IMR-90 (cell line): ENCODE measurements around the gene GTF3C1. TPM values are rescaled to one million over a fixed set of nuclear protein-coding genes. Genes with fewer than 3 reads are reported as not detected.

Source experiments
- ATAC-seq: fragments of 200-7000 bp; cut with Tn5 transposase; 2 replicates; pipeline ENCODE4 v1.9.1; 2020; ENCODE audit warnings: low read depth, mild to moderate bottlenecking, moderate library complexity
- BruUV-seq: library from RNA; stranded (reverse); fragments of 400-500 nt; replicated peaks from 2 replicates; lab custom pipeline; 2021; lab: Mats Ljungman, UMichigan
- CTCF ChIA-PET: fragments of 300-600 bp; formaldehyde crosslinking; extraction: SDS; loops from one replicate; lab custom pipeline; 2021; ENCODE audit warnings: antibody characterized with exemption; lab: Yijun Ruan, JAX
- POLR2A ChIA-PET: fragments of 300-600 bp; sonication (Branson Sonifier 250); formaldehyde crosslinking; loops from one replicate; lab custom pipeline; 2022; ENCODE audit warnings: antibody characterized with exemption; ENCODE audit not compliant: unreplicated experiment; lab: Charles Lee
- DNase-seq: peaks from one replicate; pipeline ENCODE4 v3.0.0; 2013
- H2AFZ ChIP-seq: replicated peaks from 2 replicates; pipeline ENCODE3; 2013; ENCODE audit warnings: low read length, mild to moderate bottlenecking; ENCODE audit not compliant: poor library complexity
- H2AK5ac ChIP-seq: 2 replicates; pipeline ENCODE4 v1.6.1; 2013; ENCODE audit warnings: low read depth, low read length, inconsistent platforms
- H2AK9ac ChIP-seq: replicated peaks from 2 replicates; pipeline ENCODE3; 2013; ENCODE audit warnings: mild to moderate bottlenecking, low read depth, low read length, moderate library complexity; ENCODE audit not compliant: poor library complexity
- H2BK120ac ChIP-seq: 2 replicates; pipeline ENCODE4 v1.6.1; 2013; ENCODE audit warnings: low read depth, low read length, inconsistent platforms
- H2BK15ac ChIP-seq: 3 replicates; pipeline ENCODE4 v1.6.1; 2013; ENCODE audit warnings: low read depth, low read length, inconsistent platforms
- H2BK20ac ChIP-seq: 2 replicates; pipeline ENCODE4 v1.6.1; 2013; ENCODE audit warnings: low read depth, mild to moderate bottlenecking, inconsistent platforms, low read length, moderate library complexity
- H2BK5ac ChIP-seq: 2 replicates; pipeline ENCODE4 v1.6.1; 2013; ENCODE audit warnings: mild to moderate bottlenecking, low read depth, low read length, inconsistent platforms; ENCODE audit not compliant: poor library complexity, severe bottlenecking
- H3K14ac ChIP-seq: replicated peaks from 2 replicates; pipeline ENCODE4 v1.6.1; 2013; ENCODE audit warnings: low read depth, low read length, inconsistent platforms
- H3K18ac ChIP-seq: 2 replicates; pipeline ENCODE4 v1.6.1; 2013; ENCODE audit warnings: low read depth, low read length, control low read depth
- H3K23ac ChIP-seq: 2 replicates; pipeline ENCODE4 v1.6.1; 2013; ENCODE audit warnings: low read depth, low read length, inconsistent platforms
- H3K27ac ChIP-seq: 2 replicates; pipeline ENCODE4 v1.5.1; 2013; ENCODE audit warnings: mild to moderate bottlenecking, control low read depth, low read length; ENCODE audit not compliant: insufficient read depth
- H3K27me3 ChIP-seq: 2 replicates; pipeline ENCODE4 v1.6.1; 2013; ENCODE audit warnings: low read length; ENCODE audit not compliant: control insufficient read depth, insufficient read depth
- H3K36me3 ChIP-seq: 2 replicates; pipeline ENCODE4 v1.6.1; 2013; ENCODE audit warnings: low read length, mixed read lengths; ENCODE audit not compliant: control insufficient read depth, insufficient read depth
- H3K4ac ChIP-seq: 2 replicates; pipeline ENCODE4 v1.6.1; 2013; ENCODE audit warnings: low read depth, low read length, inconsistent platforms
- H3K4me1 ChIP-seq: 2 replicates; pipeline ENCODE4 v1.6.1; 2013; ENCODE audit warnings: low read length, mixed read lengths; ENCODE audit not compliant: control insufficient read depth, insufficient read depth
- H3K4me2 ChIP-seq: 2 replicates; pipeline ENCODE4 v1.6.1; 2013; ENCODE audit warnings: low read depth, mild to moderate bottlenecking, control low read depth, low read length, moderate library complexity
- H3K4me3 ChIP-seq: 2 replicates; pipeline ENCODE4 v1.5.1; 2013; ENCODE audit warnings: low read depth, mild to moderate bottlenecking, control low read depth, low read length, moderate library complexity; ENCODE audit not compliant: insufficient read depth
- H3K56ac ChIP-seq: 2 replicates; pipeline ENCODE4 v1.6.1; 2013; ENCODE audit warnings: low read length, inconsistent platforms; ENCODE audit not compliant: insufficient read depth; ENCODE audit errors: extremely low read depth
- H3K79me1 ChIP-seq, 2 experiments: 2 replicates each; pipeline ENCODE4 v1.6.1; 2013; ENCODE audit warnings: low read length in 2 of 2, inconsistent platforms in 1 of 2, low read depth in 1 of 2
- H3K9ac ChIP-seq: 2 replicates; pipeline ENCODE4 v1.6.1; 2013; ENCODE audit warnings: low read depth, low read length, control low read depth
- H3K9me1 ChIP-seq: 2 replicates; pipeline ENCODE4 v1.6.1; 2013; ENCODE audit warnings: low read length, inconsistent platforms; ENCODE audit not compliant: insufficient read depth
- H3K9me3 ChIP-seq: 2 replicates; pipeline ENCODE4 v1.6.1; 2013; ENCODE audit warnings: low read length; ENCODE audit not compliant: control insufficient read depth, insufficient read depth
- H4K20me1 ChIP-seq: 2 replicates; pipeline ENCODE4 v1.6.1; 2013; ENCODE audit warnings: low read length, inconsistent platforms; ENCODE audit not compliant: insufficient read depth
- H4K5ac ChIP-seq: 2 replicates; pipeline ENCODE4 v1.6.1; 2013; ENCODE audit warnings: mild to moderate bottlenecking, low read depth, low read length, control low read depth
- H4K8ac ChIP-seq, 2 experiments: 2 replicates each; pipeline ENCODE4 v1.6.1; 2013; ENCODE audit warnings: low read depth in 2 of 2, low read length in 2 of 2, control low read depth in 1 of 2, inconsistent platforms in 1 of 2
- H4K91ac ChIP-seq: 2 replicates; pipeline ENCODE4 v1.6.1; 2013; ENCODE audit warnings: low read depth, low read length, inconsistent platforms; ENCODE audit not compliant: insufficient read depth
- CEBPB ChIP-seq: IDR thresholded peaks from 2 replicates; pipeline ENCODE4 v1.6.1; 2012; ENCODE audit warnings: low read depth, low read length, improper control_type of control experiment
- POLR2A ChIP-seq: IDR thresholded peaks from 2 replicates; pipeline ENCODE4 v1.6.1; 2012; ENCODE audit warnings: mild to moderate bottlenecking, low read depth, low read length
- RCOR1 ChIP-seq: IDR thresholded peaks from 2 replicates; pipeline ENCODE4 v1.6.1; 2012; ENCODE audit warnings: mild to moderate bottlenecking, low read length, improper control_type of control experiment; ENCODE audit not compliant: insufficient replicate concordance
- WGBS, 2 experiments: methylation state at CpG; one replicate each; pipeline versions ENCODE4 v1.1.5 to v1.1.7; 2013; ENCODE audit warnings: missing lambda C conversion rate in 2 of 2; ENCODE audit not compliant: insufficient read length in 1 of 2; ENCODE audit errors: extremely low coverage in 2 of 2; 5-methylcytosine and 5-hydroxymethylcytosine counted together
- dilution Hi-C: fragments of 300-500 bp; cut with HindIII; formaldehyde crosslinking; loops from one replicate; pipeline ENCODE4 v1.14.3; 2018; ENCODE audit warnings: low sequenced_read_pairs; ENCODE audit not compliant: unreplicated experiment
- in situ Hi-C: fragments of 300-500 bp; cut with MboI; formaldehyde crosslinking; loops from 3 replicates; pipeline ENCODE4 v1.14.3; 2019; ENCODE audit warnings: low sequenced_read_pairs, inconsistent platforms, mixed read lengths
- intact Hi-C: fragments of 100-400 bp; cut with micrococcal nuclease; formaldehyde crosslinking; loops from 2 replicates; pipeline ENCODE4 v1.10.0; 2022
- polyA plus RNA-seq, 3 experiments: library from polyadenylated mRNA; depleted of rRNA; stranded (reverse); fragments of >200 nt; gene quantifications; 2 replicates each; pipeline ENCODE4 v1.2.3, GENCODE V29; 2012; ENCODE audit warnings: low replicate concordance in 1 of 3
- total RNA-seq: library from RNA; depleted of rRNA; stranded (reverse); fragments of >200 nt; gene quantifications from 2 replicates; pipeline ENCODE4 v1.2.3, GENCODE V29; 2012
- TF ChIP-seq, protein P1 (sequence below): conservative IDR thresholded peaks from 2 replicates; pipeline ENCODE4 v1.5.1; 2012; ENCODE audit warnings: mild to moderate bottlenecking, low read depth, low read length, improper control_type of control experiment

The GTF3C1 gene
- total and polyA plus RNA-seq, 2 of the 4 experiments (the other 2 are of a cell fraction), result 50.8 to 68.1 TPM

DNA sequence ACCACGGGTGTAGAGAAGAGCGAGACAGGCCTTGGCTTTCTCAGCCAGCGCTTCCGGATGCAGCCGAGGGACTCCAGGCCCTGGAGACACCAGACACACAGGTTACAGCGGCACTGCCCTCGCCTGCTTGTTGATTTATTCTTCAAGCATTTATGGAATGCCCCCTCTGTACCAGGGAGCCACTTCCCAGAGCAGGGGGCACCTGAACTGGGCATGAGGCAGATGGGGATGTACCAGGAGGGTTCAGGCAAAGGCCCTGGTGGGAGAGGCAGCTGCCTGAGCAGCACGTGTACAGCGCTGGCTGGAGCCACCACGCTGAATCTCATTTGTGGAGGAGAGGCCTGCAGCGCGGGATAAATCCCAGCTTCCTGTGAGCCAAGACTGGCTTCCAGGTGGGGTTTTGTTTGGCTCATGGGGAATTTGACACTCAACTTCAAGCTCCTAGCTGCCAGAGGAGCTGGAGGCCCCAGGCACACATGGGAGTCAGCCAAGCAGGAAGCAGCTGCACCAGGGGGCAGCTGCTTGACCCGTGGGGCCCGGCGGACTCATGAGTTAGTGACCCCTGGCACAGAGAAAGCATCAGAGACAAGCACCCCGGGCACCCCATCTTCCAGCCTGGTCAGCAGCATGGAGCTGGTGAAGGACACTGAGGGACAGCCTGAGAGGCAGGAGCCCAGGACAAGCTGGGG lies 88.1 kb downstream of the GTF3C1 start:
- H3K4me3 ChIP-seq, result no peak overlapping the region
- peaks cover 66% of the 10 kb centered on the region for H3K36me3 ChIP-seq
- H4K8ac ChIP-seq, result peak overlapping the region in 1 of 2 experiments; percentile 15; a peak in 1 of 4 replicates
- no peak overlapping the region for H3K56ac ChIP-seq
- no peak overlapping the region for H3K4me2 ChIP-seq
- H3K9me3 ChIP-seq, result no peaks in the 10 kb centered on the region
- peak overlapping the region; percentile 66; the same call in 1 of the 2 replicates for H2AK5ac ChIP-seq
- dilution Hi-C loops, result no loop called here
- intact Hi-C loops, result no loop called here
- peak; percentile 54 for DNase-seq
- ChIA-PET CTCF (no interaction called here), POLR2A (interaction anchor here (0.5 kb wide), 1 partner anchor 88 kb away, joined by 3 read pairs; the partner anchor contains the start of gene KATNIP)
- no CpG with 5 or more reads among the region's 16 CpGs for WGBS, 2 experiments
- no peaks in the 10 kb centered on the region; the same call in 1 of the 2 replicates for H3K9me1 ChIP-seq
- H3K27ac ChIP-seq, result no peak overlapping the region
- H4K20me1 ChIP-seq, result no peaks in the 10 kb centered on the region
- no peak overlapping the region for H4K5ac ChIP-seq
- H3K27me3 ChIP-seq, result no peaks in the 10 kb centered on the region
- in situ Hi-C loops, result loop anchor here (25.0 kb wide), 1 partner anchor 1624 kb away; no protein-coding TSS in a partner anchor
- ATAC-seq, result peak; percentile 9; the same call in 1 of the 2 replicates
- H2BK5ac ChIP-seq, result peak overlapping the region; percentile 8
- H3K23ac ChIP-seq, result no peak overlapping the region
- peak overlapping the region; percentile 45 for H2AK9ac ChIP-seq
- TF ChIP-seq RCOR1 (no peak), POLR2A (no peak), CEBPB (no peak)
- TF ChIP-seq, protein P1, sequence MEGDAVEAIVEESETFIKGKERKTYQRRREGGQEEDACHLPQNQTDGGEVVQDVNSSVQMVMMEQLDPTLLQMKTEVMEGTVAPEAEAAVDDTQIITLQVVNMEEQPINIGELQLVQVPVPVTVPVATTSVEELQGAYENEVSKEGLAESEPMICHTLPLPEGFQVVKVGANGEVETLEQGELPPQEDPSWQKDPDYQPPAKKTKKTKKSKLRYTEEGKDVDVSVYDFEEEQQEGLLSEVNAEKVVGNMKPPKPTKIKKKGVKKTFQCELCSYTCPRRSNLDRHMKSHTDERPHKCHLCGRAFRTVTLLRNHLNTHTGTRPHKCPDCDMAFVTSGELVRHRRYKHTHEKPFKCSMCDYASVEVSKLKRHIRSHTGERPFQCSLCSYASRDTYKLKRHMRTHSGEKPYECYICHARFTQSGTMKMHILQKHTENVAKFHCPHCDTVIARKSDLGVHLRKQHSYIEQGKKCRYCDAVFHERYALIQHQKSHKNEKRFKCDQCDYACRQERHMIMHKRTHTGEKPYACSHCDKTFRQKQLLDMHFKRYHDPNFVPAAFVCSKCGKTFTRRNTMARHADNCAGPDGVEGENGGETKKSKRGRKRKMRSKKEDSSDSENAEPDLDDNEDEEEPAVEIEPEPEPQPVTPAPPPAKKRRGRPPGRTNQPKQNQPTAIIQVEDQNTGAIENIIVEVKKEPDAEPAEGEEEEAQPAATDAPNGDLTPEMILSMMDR, result no peak
- H2BK120ac ChIP-seq, result no peak overlapping the region
- no peak overlapping the region for H4K91ac ChIP-seq
- no TSS peak for BruUV-seq
- no peak overlapping the region for H3K4ac ChIP-seq
- no peak overlapping the region for H3K18ac ChIP-seq
- no peak overlapping the region for H3K9ac ChIP-seq
- H3K14ac ChIP-seq, result no peak overlapping the region
- no peak overlapping the region for H2BK15ac ChIP-seq
- H3K79me1 ChIP-seq, result no peaks in the 10 kb centered on the region
- H3K4me1 ChIP-seq, result peaks cover 4% of the 10 kb centered on the region
- peak overlapping the region; percentile 2 for H2AFZ ChIP-seq
- H2BK20ac ChIP-seq, result no peak overlapping the region
